ENCODE measurements around the gene STKLD1. TPM values are rescaled to one million over a fixed set of nuclear protein-coding genes. Genes with fewer than 3 reads are reported as not detected.
"Not testable (repeated sequence)": the region's sequence is repeated elsewhere in the genome, so short reads cannot be mapped to it uniquely, and the experiment has no call there.

Gene STKLD1
- total RNA-seq, 2 donors from 2014 or later: 0.95 TPM; not detected in 1

GRCh38 chr9:133375116-133375723 lies 946 bp upstream of the STKLD1 start:
- H3K9ac ChIP-seq (ENCODE audit: extremely low read depth, low read length, poor library complexity, severe bottlenecking): peak overlapping the region; percentile 97
- no peaks in the 10 kb centered on the region for H3K27me3 ChIP-seq (ENCODE audit: control insufficient read depth, insufficient read depth, low read length, poor library complexity, severe bottlenecking)
- peaks cover 14% of the 10 kb centered on the region for H3K4me1 ChIP-seq (ENCODE audit: control insufficient read depth, insufficient read depth, low read length)
- Mint-ChIP-seq H3K4me1 (peaks cover 30% of the 10 kb centered on the region), H3K36me3 (ENCODE audit: low read depth) (peaks cover 15% of the 10 kb centered on the region), H3K4me3 (peak overlapping the region; percentile 94), H3K27ac (peak overlapping the region; percentile 97), H3K9me3 (peaks cover 9% of the 10 kb centered on the region), H3K27me3 (ENCODE audit: insufficient read depth) (peaks cover 11% of the 10 kb centered on the region)
- peak; percentile 63 for DNase-seq
- WGBS, 2 experiments (ENCODE audit: insufficient coverage in 1 of 2, insufficient read length in 1 of 2): 0% methylated on average over 5 to 39 of the region's 39 CpGs
- H3K27ac ChIP-seq (ENCODE audit: low read depth, low read length): peak overlapping the region; percentile 86
- TF ChIP-seq, protein P1, sequence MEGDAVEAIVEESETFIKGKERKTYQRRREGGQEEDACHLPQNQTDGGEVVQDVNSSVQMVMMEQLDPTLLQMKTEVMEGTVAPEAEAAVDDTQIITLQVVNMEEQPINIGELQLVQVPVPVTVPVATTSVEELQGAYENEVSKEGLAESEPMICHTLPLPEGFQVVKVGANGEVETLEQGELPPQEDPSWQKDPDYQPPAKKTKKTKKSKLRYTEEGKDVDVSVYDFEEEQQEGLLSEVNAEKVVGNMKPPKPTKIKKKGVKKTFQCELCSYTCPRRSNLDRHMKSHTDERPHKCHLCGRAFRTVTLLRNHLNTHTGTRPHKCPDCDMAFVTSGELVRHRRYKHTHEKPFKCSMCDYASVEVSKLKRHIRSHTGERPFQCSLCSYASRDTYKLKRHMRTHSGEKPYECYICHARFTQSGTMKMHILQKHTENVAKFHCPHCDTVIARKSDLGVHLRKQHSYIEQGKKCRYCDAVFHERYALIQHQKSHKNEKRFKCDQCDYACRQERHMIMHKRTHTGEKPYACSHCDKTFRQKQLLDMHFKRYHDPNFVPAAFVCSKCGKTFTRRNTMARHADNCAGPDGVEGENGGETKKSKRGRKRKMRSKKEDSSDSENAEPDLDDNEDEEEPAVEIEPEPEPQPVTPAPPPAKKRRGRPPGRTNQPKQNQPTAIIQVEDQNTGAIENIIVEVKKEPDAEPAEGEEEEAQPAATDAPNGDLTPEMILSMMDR (conservative IDR thresholded peaks at IDR 0.05): no peak
- peaks cover 32% of the 10 kb centered on the region for H3K36me3 ChIP-seq (ENCODE audit: control insufficient read depth, insufficient read depth, low read length)
- H3K4me3 ChIP-seq (ENCODE audit: low read length): peak overlapping the region; percentile 91
- no peaks in the 10 kb centered on the region for H3K9me3 ChIP-seq (ENCODE audit: control insufficient read depth, low read length)

- H3K9me3 ChIP-seq (ENCODE audit: control insufficient read depth, low read length); H3K9me3 Mint-ChIP-seq; H3K27ac Mint-ChIP-seq; H3K36me3 Mint-ChIP-seq (ENCODE audit: low read depth); H3K27me3 ChIP-seq (ENCODE audit: control insufficient read depth, insufficient read depth, low read length, poor library complexity, severe bottlenecking); H3K27ac ChIP-seq (ENCODE audit: low read depth, low read length); H3K4me1 ChIP-seq (ENCODE audit: control insufficient read depth, insufficient read depth, low read length); DNase-seq; H3K9ac ChIP-seq (ENCODE audit: extremely low read depth, low read length, poor library complexity, severe bottlenecking): not testable (repeated sequence)
- Histone ChIP-seq H3K4me3 (ENCODE audit: low read length) (peak overlapping the region; percentile 78), H3K36me3 (ENCODE audit: control insufficient read depth, insufficient read depth, low read length) (peaks cover 14% of the 10 kb centered on the region)
- Mint-ChIP-seq H3K4me1 (peaks cover 12% of the 10 kb centered on the region), H3K4me3 (peak overlapping the region; percentile 94), H3K27me3 (ENCODE audit: insufficient read depth) (peaks cover 11% of the 10 kb centered on the region)
- WGBS, 2 experiments (ENCODE audit: insufficient coverage in 1 of 2, insufficient read length in 1 of 2): 93 to 95% methylated on average over 9 to 14 of the region's 14 CpGs
Observed at GRCh38 chr9:133377280-133377679, 1.1 kb downstream of the STKLD1 start.

DNA sequence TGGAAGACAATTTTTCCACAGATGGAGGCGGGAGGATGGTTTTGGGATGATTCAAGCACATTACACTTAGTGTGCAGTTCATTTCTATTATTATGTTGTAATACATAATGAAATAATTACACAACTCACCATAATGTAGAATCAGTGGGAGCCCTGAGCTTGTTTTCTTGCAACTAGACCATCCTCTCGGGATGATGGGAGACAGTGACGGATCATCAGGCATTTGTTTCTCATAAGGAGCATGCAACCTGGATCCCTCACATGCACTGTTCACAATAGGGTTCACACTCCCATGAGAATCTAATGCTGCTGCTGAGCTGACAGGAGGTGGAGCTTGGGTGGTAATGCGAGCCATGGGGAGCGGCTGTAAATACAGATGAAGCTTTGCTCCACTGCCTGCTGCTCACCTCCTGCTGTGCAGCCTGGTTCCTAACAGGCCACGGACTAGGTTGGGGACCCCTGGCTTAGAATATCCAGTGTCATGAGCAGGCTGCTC lies 1.6 kb downstream of the STKLD1 start:
- H3K27me3 ChIP-seq (ENCODE audit: control insufficient read depth, insufficient read depth, low read length, poor library complexity, severe bottlenecking): no peaks in the 10 kb centered on the region
- 69 to 73% methylated on average over 4 to 6 of the region's 6 CpGs for WGBS, 2 experiments (ENCODE audit: insufficient coverage in 1 of 2, insufficient read length in 1 of 2)
- H3K4me3 ChIP-seq (ENCODE audit: low read length): no peak overlapping the region
- Mint-ChIP-seq H3K9me3 (peaks cover 9% of the 10 kb centered on the region), H3K4me1 (peaks cover 8% of the 10 kb centered on the region), H3K27ac (no peak overlapping the region), H3K27me3 (ENCODE audit: insufficient read depth) (peaks cover 11% of the 10 kb centered on the region), H3K4me3 (no peak overlapping the region), H3K36me3 (ENCODE audit: low read depth) (peaks cover 5% of the 10 kb centered on the region)
- no peak for DNase-seq
- no peak overlapping the region for H3K9ac ChIP-seq (ENCODE audit: extremely low read depth, low read length, poor library complexity, severe bottlenecking)
- H3K9me3 ChIP-seq (ENCODE audit: control insufficient read depth, low read length): no peaks in the 10 kb centered on the region
- peaks cover 4% of the 10 kb centered on the region for H3K4me1 ChIP-seq (ENCODE audit: control insufficient read depth, insufficient read depth, low read length)
- H3K36me3 ChIP-seq (ENCODE audit: control insufficient read depth, insufficient read depth, low read length): peaks cover 9% of the 10 kb centered on the region
- TF ChIP-seq, protein P1 (conservative IDR thresholded peaks at IDR 0.05): no peak
- H3K27ac ChIP-seq (ENCODE audit: low read depth, low read length): no peak overlapping the region
